Measurements from ENCODE around the gene CWC27.

CWC27 gene

DNA sequence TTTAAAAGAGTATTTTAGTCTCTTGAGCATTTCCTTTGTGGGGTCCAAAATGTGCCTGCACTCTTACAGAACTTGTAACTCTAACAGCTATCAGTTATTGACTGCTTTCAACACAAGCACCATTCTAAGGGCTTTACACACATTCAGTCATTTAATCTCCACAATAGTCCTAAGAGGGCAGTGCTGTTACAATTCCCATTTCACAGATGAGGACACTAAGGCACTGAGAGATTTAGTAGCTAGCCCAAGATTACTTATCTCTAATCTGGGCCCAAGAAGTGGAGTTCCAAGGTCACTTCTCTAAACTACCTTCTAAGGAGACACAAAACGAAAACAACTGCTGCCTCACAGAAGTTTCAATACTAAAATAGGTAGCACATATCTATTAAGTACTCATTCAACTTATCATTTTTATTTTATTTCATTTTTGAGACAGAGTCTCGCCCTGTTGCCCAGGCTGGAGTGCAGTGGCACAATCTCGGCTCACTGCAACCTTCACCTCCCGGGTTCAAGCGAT is 275.2 kb downstream of the CWC27 start:
- no peak for DNase-seq

DNA sequence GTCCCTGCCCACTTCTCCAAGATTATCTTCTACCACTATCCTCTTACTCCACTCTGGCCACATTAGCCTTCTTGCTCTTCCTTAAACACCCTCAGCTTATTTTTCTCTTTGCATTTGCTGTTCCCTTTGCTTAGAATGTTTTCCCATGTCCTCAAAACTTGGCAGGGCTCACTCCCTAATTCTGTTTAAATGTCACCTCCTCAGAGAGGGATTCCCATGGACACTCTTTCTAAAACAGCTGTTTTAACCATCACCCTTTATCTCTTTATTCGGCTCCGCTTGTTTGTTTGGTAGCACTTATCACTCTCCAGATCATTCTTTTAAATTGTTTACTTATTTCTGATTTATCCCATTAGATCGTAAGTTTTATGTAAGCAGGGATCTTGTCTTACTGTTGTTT is 278.5 kb downstream of the CWC27 start:
- no peak for DNase-seq

DNA sequence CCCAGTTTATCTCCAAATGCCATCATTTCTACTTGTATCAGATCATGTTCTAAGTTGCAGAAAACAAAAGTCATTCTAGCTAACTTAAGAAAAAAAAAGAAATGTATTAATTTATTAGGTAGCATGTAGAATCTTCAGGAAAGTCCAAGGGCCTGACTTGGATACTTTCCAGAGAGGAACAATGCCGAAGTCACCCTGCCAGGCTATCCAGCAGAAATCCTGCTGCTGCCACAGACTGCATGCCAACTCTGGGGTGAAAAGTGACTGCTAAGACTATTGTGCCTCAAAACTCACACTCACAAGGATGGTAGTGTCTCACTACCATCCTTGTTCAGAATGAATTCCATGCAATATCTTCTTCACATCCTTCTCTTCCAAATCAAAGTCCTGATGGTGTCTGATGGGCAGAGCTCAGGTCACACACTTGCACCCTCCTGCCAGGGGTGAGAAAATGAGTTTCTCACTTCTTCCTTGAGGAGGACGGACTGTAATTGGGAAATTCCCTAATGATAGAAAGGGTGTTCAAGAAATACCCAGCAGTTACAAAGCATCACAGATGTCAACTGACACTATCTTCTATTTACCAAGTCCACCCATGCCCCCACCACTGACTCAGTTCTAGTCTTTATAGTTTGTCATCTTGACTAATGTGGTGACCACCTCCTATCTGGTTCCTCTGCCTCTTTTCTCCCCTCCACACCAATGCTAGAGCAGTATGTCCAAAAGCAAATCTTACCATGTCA is 279.4 kb downstream of the CWC27 start:
- DNase-seq: no peak

DNA sequence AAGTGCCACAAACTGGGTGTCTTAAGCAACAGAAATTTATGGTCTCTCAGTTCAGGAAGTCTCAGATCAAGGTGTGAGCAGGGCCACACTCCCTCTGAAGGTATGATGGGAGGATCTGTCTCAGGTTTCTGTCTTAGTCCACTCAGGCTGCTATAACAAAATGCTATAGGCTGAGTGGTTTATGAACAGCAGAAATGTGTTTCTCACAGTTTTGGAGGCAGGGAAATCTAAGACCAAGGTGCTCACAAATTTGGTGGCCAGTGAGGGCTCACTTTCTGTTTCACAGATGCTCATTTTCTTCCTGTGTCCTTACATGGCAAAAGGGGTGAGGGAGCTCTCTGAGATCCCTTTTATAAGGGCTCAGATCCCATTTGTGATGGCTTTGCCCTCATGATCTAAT is 281.4 kb downstream of the CWC27 start:
- no peak for DNase-seq

GRCh38 chr5:65050826-65051498 is 282.2 kb downstream of the CWC27 start:
- no peak for DNase-seq

DNA sequence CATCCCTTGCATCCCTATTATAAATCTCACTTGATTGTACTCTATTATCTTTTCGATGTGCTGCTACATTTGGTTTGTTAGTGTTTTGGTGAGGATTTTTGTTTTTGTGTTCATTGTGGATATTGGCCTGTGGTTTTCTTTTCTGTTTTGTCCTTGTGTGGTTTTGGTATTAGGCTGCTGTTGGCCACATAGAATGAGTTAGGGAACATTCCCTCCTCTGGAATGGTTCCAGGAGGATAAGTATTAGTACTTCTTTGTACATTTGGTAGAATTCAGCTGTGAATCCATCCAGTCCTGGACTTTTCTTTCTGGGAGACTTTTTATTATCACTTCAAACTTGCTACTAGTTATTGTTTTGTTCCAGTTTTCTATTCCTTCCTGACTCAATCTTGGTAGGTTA is 287.2 kb downstream of the CWC27 start:
- no peak for DNase-seq

GRCh38 chr5:65059681-65060598 is 291.2 kb downstream of the CWC27 start:
- DNase-seq: no peak

DNA sequence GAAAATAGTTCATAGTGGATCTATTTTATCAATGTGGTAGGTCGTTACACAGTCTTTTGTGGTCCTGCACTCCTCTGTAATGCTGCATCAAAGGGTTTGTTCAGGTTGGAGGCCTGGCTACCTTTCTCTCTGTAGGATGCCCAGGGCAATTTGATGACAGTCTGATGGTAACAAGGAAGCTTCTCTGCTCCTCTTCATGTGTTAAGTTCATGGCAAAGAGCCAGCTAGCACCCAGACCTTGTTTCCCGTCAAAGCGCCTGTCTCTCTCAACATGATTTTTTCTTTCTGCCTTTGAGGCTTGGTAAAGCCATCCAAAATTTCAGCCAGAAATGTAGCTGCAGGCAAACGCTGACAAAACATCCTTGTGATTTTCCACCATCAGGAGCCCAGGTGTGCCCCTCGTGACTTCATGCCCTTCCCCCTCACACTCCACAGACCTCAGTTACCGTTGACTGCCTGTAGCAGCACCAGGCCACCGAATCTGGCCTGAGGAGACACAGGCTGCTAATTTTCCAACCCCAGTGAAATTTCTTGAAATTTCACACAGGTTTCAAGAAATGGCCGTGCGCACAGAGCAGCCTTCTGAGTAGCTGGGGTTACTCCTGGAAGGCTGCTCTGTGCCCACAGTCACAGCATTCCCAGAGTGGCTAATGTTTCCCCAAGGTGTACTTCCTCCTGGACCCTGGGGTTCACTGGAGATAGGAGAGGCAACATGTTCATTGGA is 292.7 kb downstream of the CWC27 start:
- no peak for DNase-seq

GRCh38 chr5:65061974-65062353 is 293.2 kb downstream of the CWC27 start:
- no peak for DNase-seq

- no peak for DNase-seq
Observed at GRCh38 chr5:65062469-65063083, 293.8 kb downstream of the CWC27 start.

DNA sequence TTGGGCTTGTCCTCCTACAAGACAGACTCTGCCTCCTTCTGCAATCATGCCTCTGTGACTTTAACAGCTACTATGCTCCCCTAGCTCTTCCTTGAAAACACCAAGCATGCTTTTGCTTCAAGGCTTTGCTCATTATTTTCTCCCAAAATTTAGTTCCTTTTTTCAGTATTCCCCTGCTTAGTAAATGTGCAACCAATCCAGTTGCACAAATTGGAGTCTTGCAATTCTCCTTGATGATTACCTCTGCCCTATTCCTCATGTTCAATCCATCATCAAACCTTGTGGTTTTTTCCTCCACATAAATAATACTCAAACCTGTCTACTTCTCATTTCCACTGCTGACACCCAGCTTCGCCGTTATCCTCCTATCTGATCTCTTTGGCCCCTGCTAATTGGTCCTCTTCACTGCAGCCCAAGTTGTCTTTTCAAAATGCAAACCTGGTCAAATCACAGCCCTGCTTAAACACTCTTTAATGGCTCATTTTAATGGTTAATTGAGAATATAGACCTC is 296.3 kb downstream of the CWC27 start:
- DNase-seq: no peak

DNA sequence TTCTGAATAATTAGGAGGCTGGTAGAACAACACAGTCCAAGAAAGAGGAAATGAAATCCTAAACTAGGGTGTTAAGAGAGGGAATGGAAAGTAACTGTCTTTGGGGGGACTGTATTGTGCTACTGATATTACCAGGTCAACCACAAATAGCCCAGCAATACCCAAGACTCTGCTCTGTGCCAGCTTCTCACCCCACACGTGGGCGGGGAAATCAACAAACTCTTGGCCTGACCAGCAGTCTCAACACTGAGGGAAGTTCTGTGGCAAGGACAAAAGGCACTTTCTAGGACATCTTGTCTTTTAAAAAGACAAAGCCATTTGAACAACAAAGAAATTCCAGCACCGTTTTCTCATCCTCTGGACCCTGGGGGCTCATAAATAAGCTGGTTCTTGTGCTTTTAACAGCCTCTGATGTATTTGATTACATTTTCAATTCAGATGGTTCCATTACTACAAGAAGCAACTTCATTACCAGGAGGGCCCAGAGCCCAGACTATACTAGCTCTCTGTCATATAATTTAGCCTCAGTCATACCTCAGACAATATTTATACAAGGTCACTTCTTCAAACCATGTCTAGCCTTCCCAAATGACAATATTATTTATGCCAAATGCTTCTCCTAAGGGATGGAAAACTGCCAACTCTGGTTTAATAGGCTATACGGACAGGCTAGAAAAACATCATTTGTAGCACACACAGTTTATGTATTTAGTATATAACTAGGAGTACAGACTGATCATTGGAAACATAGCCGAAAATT is 297.8 kb downstream of the CWC27 start:
- DNase-seq: no peak

DNA sequence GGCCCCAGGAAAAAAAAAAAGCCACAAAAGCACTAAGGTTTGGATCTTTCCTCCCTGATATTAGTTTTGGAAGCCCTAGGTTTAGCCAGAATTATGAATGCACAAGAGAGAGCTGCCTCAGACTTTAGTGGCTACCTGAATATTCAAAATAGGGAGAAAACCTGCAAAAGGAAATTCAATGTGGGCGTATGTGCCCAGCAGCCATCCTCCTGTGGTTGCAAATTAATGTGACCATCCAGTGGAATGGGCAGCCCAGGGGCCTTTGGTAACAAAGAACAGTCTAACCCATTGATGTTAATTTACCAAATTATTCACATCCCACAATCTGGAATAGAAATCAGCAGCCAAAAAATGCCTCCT is 298.4 kb downstream of the CWC27 start:
- no peak for DNase-seq
